ENCODE results near the gene HAS3.
A peak's percentile ranks its signal among the peaks of the same experiment; 100 is the strongest.

GRCh38 chr16:69131839-69132423, 26.5 kb downstream of the HAS3 start:
- TF ChIP-seq CTCF (IDR thresholded peaks at IDR 0.05) (no peak), POLR2A (IDR thresholded peaks at IDR 0.05) (peak in 1 of 3 donors; percentile 51)

Data from body of pancreas (tissue), 4 donors.